Measurements from ENCODE around the gene TNFAIP1.
A peak's percentile ranks its signal among the peaks of the same experiment; 100 is the strongest.

Gene TNFAIP1

DNA sequence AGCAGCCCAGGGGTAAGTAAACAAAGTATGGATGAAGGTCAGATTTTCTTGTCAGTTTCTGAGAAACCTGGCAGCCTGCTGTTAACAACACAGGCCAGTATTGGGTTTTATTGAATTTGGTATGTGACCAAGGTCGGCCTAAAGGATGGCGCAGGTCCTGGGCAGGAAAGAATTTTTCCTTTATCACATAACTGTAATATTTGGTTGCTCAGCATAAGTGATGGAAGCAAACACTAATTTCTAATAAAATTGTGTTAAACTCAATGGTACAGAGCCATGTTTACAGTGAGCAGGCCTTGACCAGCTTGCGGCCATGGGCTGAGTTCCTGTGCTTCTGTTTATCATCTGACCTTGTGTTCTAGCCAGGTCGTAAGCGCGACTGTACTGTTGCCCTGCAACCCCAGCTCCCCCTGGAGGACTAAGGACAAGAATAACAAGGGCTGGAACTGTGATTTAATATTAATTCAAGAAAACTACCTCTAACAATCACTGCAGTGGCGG, 11.2 kb downstream of the TNFAIP1 start:
- DNase-seq, result peak; percentile 37

DNA sequence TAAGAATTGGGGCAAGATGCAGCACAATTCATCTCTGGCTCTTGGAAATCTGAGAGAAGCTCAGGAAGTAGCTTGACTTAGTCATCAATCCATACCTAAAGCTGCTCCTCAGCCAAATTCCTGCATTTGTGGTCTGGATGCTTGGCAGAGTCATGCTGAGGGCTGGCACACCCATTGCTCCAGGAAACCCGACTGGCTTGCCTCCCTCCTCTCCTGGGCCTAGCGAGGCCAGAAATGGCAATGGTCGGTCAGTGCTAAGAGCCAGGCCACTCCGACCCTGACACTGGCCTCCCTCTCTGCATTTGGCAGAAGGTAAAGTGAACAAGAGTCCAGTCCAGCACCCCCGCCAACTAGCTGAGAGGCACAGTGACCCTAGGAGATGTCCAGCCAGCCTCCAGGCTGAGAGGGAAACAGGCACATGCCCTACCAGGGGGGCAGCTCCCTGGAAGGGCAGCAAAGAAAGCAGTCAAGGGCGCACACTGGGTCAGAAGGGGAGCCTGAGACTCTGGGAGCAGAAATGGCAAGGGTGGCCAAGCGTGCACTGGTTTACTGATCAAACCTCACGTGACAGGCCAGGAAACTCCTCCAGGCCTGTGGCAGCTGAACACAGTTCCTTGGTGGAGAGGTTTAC, 11.8 kb downstream of the TNFAIP1 start:
- DNase-seq, result no peak

DNA sequence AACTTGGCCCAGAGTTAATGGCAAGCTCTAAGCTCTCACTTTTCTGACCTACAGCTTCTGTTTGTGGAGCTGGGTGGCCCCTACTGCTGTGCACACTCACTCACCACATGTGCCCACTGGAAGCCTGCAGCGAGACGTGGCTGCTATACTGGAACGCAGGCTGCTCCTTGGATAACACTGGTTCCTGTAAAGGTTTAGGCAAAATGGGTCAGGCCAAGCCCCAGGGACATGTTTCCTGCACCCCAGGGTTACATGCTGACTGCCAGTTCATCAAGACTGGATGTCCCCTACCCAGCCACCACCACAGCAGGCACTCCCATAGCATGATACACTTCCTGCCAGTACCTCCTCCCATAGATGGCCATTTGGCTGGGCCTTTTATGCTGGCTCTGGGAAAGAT, 13.4 kb downstream of the TNFAIP1 start:
- no peak for DNase-seq

- DNase-seq, result no peak
These were observed 14.7 kb downstream of the TNFAIP1 start for GRCh38 chr17:28350271-28350670.

DNA sequence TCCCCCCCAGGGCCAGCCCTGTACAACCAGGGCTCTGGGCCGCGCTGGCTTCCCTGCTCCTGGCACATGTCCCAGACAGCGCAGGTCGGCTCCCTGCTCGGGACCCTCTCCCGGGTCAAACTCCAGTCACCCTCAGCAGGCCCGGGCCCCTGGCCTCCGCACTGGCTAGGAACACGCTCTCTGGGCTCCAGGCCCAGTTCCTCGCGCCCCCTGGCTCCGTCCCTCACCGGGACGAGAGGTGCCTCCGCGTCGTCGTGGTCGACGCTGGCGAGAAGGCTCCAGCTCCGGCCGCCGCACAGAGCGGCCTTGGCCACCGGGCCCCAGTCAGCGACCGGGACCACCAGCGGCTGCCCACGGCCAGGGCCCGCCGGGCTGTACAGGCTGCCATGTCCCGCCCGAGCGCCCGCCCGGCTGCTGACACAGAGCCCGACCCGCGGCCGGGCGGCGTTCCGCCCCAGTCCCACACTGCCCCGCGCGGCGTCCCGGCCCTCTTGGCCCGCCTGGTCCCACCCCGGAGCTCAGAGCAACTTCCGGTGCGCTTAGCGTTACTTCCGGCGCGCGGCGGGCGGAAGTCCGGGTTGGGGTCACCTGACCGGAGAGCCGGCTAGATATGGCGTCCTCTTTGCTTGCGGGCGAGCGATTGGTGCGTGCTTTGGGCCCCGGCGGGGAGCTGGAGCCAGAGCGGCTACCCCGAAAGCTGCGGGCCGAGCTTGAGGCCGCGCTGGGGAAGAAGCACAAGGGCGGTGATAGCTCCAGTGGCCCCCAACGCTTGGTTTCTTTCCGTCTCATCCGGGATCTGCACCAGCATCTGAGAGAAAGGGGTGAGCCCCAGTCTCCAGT, 21.7 kb downstream of the TNFAIP1 start, which contains the start of gene POLDIP2:
Gene POLDIP2, minus strand, starts transcription at position 467 of the 840 bp plus-strand sequence. Its CDS starts 79 bp downstream, at position 388.
- peak; percentile 95 for DNase-seq

- DNase-seq, result no peak
These were observed 22.3 kb downstream of the TNFAIP1 start for GRCh38 chr17:28357901-28358197.

DNA sequence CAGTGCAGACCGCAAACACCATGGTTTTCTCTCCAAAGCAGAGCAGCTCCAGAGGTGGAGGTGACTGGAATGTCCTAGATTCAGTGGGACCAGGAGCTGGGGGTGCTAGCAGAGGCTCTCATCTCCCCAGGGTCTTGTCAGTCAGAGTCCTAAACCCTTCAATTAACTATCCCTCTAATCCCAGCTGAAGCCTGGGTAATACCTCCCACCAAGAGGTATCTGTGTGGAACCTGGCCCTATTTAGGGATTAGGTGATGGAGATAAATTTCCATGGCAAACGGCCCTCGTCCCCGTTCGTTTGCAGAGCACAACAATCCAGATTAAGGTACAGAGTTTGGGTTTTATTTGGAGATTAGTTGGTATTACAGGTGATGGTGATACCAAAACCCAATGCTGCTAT, 27.6 kb downstream of the TNFAIP1 start:
- DNase-seq, result no peak

GRCh38 chr17:28363776-28364650, 28.5 kb downstream of the TNFAIP1 start:
- no peak for DNase-seq

DNA sequence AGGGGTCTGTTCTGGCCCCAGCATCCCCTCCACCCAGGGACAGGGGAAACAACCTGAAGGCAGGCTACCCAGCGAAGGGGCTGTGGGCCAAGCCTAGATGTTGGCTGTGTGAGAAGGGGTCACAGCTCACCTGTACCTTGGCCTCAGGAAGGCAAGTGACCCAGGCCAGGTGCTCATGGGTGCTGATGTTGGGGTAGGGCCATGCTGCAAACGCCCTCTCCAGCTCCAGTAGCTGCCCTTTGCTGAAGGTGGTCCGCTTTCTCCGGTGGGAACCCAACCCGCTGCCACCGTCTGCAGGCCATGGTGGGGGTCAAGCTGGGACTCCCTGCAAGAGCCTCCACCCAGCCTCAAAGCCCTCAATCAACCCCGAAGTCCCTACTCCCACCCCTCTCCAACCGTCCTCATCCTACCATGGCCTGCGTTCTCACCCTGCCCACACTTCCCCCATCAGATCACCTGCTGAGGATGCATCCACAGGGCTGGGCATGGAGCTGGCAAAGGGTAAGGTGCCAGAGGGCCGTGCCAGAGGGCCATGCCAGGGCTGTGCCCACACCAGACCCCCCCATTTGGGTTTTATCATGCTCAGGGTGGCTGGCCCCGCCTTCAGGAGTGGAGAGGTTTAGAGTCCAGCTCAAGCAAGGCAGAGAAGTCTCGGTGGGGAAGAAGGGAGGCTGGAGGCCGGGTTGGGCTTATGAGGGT, 29.3 kb downstream of the TNFAIP1 start, which contains the start of gene SEBOX:
Gene SEBOX, minus strand, starts transcription at position 535 of the 699 bp plus-strand sequence. Its CDS starts 48 bp downstream, at position 487.
- no peak for DNase-seq

DNA sequence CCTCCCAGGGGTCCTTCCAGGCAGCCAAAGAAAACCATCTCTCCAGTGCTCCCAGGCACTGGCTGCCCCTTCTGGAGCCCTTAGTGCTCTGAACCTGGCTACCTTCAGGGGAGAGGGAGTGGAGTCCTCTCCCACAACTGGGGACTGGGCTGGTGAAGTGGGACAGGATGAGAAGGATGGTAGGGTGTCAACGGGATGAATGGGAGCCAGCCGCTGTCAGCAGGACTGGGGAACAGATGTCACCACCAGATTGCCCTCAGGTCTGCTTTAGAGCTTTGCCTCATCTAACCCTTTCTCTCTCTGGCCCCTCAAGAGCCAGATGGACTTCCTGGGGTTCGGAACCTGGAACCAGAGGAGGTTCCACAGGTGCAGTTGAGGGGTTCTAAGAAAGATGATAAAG, 29.9 kb downstream of the TNFAIP1 start:
- DNase-seq, result no peak

GRCh38 chr17:28366605-28367004, 31.0 kb downstream of the TNFAIP1 start:
- DNase-seq, result no peak

GRCh38 chr17:28367641-28368305, 32.2 kb downstream of the TNFAIP1 start:
- no peak for DNase-seq

- DNase-seq, result no peak
These were observed 32.8 kb downstream of the TNFAIP1 start for GRCh38 chr17:28368306-28368831.

DNA sequence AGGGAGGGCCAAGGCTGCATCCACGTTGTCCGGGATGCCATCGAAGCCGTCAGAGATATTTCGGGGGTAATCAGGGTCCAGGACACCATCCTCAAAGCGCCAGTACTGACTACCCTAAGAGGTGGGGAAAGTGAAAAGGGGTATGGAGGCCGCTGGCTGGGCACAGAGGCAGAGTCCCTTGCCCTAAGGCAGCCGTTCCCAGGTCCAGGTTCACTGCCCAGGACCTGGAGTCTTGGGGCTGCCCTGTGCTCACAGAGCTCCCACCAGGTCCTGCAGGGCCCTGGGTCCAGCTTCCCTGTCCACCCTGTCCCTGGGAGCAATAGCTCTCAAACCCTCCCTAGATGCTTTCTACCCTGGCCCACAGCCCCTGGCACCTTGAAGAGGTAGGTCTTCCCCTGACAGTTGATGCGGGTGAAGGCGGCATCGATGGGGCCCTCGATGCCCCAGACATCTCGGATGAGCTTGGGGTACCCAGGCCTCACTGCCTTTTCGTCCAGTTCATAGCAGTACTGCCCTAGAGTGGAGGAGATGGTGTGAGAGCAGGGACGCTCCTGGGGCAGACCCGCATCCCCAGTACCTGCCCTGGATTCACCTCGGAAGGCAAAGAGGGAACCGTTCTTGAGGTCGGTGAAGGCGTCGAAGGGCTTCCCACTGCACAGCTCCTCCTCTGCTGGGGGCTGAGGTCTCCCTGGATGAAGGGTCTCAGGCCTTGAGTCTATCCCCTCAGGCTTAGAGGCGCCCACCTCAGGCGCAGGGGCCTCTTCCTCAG, 33.5 kb downstream of the TNFAIP1 start:
- DNase-seq, result no peak

DNA sequence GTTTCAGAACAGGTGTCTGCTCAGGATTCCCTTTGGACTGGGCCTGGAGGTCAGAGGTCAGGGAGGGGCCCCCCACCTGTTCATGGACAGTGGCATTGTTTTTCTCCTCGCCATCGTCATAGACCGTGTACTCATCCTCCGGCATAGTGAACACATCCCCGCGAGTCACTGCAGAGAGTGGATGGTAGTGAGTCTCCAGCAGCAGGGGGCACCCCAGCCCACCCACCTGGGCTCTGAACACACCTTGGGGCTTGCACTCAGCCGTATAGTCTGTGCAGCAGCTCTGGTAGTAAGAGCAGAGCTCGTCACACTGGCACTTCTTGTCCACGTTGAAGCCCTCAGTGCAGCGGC, 34.1 kb downstream of the TNFAIP1 start:
- DNase-seq, result no peak

GRCh38 chr17:28370035-28370743, 34.6 kb downstream of the TNFAIP1 start, which contains the start of gene VTN:
Gene VTN, minus strand, starts transcription at chr17:28370307. Its CDS starts 104 bp downstream, at chr17:28370203.
- DNase-seq, result peak; percentile 54

GRCh38 chr17:28370744-28371103, 35.2 kb downstream of the TNFAIP1 start:
- no peak for DNase-seq

DNA sequence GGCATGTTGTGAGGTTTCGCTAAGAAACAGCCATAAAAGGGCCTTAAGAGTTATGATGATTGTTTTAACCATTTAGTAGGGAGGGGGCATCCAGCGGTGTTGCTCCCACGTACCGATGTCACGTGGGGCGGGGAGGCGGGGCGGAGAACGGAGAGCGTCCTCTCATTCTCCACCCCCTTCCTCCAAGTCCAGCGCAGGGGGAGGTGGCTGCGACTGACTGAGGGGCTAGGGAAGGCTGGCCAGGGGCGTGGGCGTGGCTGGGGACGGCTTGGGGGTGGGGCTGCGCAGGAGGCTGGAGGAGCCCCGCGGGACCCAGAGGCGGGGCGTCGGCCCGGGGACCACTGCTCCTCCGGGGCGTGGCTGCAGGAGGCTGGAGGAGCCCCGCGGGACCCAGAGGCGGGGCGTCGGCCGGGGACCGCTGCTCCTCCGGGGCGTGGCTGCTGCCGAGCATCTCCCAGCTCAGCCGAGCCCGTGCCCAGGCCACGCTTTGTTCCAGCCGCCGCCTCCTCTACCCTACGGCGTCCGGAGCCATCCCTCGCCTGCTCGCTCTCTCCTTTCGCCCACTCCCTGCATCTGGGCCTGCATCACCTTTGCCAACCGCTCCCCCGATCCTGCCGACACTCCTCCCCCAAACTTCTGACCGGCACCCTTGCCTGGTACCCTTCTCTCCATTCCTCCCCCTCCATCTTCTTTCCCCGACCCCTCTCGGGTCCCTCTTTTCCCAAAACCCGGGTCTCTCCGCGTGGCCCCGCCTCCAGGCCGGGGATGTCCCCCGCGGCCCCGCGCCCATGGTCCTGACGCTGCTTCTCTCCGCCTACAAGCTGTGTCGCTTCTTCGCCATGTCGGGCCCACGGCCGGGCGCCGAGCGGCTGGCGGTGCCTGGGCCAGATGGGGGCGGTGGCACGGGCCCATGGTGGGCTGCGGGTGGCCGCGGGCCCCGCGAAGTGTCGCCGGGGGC, 36.0 kb downstream of the TNFAIP1 start, which contains the start of gene SARM1:
Gene SARM1, plus strand, starts transcription at position 450 of the 958 bp plus-strand sequence. Its CDS starts 339 bp downstream, at position 789.
- DNase-seq, result peak; percentile 74

Measured in DMS53 (cell line).